ENCODE results near the gene FKBP11. TPM values are rescaled to one million over a fixed set of nuclear protein-coding genes. Genes with fewer than 3 reads are reported as not detected.

Gene FKBP11
- total and polyA plus RNA-seq, 8 donors: 7.6 to 63.6 (median 30.6) TPM

DNA sequence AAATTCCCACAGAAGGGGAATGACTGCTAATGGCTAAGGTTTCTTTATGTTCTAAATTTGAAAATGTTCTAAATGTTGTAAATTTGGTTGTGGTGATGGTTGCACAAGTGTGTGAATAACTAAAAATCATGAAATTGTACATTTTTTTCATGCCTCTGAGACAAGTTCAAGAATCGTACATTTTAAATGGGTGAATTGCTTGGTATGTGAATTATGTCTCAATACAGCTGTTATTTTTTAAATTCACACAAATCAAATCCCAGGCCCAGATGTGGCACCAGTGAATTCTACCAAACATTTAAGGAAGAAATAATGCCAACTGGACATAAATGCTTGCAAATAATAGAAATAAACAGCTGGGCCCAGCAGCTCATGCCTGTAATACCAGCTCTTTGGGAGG, 31.0 kb downstream of the FKBP11 start:
- intact Hi-C loops (cut with DNase I; ENCODE audit: low total_unique reads): loop anchor here (5.0 kb wide), 1 partner anchor 37 kb away; no protein-coding TSS in a partner anchor
- 66 to 88% (median 82%) methylated on average over 1 of the region's 1 CpG for WGBS, 5 donors
- Histone ChIP-seq H3K36me3 (no peaks in the 10 kb centered on the region), H3K9me3 (no peaks in the 10 kb centered on the region), H3K4me3 (no peak overlapping the region), H3K4me1 (peaks cover 8 to 12% (median 11%) of the 10 kb centered on the region in 4 donors), H3K27me3 (peaks cover 0 to 32% (median 7%) of the 10 kb centered on the region in 3 donors), H3K27ac (no peak overlapping the region)
- DNase-seq: no peak
- no peak for TF ChIP-seq POLR2AphosphoS5 (IDR thresholded peaks at IDR 0.05)
- no peak for TF ChIP-seq POLR2A (IDR thresholded peaks at IDR 0.05)
- TF ChIP-seq, protein P1, sequence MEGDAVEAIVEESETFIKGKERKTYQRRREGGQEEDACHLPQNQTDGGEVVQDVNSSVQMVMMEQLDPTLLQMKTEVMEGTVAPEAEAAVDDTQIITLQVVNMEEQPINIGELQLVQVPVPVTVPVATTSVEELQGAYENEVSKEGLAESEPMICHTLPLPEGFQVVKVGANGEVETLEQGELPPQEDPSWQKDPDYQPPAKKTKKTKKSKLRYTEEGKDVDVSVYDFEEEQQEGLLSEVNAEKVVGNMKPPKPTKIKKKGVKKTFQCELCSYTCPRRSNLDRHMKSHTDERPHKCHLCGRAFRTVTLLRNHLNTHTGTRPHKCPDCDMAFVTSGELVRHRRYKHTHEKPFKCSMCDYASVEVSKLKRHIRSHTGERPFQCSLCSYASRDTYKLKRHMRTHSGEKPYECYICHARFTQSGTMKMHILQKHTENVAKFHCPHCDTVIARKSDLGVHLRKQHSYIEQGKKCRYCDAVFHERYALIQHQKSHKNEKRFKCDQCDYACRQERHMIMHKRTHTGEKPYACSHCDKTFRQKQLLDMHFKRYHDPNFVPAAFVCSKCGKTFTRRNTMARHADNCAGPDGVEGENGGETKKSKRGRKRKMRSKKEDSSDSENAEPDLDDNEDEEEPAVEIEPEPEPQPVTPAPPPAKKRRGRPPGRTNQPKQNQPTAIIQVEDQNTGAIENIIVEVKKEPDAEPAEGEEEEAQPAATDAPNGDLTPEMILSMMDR (IDR thresholded peaks at IDR 0.05): no peak
- no peak for TF ChIP-seq EP300 (IDR thresholded peaks at IDR 0.05)

DNA sequence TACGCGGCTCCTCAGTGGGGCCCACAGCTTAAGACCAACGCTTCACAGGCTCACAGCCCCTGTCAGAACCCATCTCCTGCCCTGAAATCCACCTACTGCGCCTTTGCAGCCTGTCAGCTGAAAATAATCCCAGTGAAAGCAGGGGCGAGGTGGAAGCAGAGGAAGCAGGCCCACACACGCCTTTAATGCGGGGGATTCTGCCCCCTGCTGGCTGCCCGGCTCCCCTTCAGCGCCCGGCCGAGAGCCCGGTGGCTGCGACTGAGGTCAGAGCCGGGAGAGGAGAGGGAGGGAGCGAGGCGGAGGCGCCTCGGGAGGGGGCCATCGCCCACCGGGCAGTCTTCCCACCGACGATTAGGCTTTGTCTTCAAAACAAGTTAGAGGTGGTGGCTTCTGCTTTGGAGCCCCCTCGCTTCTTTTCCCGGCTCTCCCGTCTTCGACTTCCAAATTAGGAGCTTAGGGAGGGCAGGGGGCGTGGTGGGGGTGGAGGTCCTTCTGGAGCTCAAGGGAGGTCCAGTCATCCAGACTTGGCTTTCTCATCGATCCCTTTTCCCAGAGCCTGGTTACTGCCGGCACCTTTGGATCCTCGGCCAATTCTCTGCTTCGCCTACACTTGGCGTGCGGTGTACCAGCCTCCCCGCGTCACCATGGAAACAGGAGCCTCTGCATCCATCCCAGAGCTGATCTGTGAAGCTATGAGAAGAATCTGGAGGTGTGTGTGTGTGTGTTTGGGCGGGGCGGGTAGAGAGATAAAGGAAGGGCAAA, 34.5 kb downstream of the FKBP11 start:
- 4 to 7% (median 5%) methylated on average over 37 of the region's 37 CpGs for WGBS, 5 donors
- TF ChIP-seq, protein P1 (IDR thresholded peaks at IDR 0.05): peak in 6 of 7 experiments; percentile 33 to 97 (median 90)
- TF ChIP-seq POLR2A (IDR thresholded peaks at IDR 0.05) (no peak), POLR2AphosphoS5 (IDR thresholded peaks at IDR 0.05) (peak in 1 of 3 donors; percentile 66)
- H3K4me3 ChIP-seq: peak overlapping the region; percentile 23 to 31 (median 30)
- H3K27ac ChIP-seq: peak overlapping the region in 1 of 5 donors; percentile 15
- H3K36me3 ChIP-seq: no peaks in the 10 kb centered on the region
- peak; percentile 89 to 94 for DNase-seq
- peaks cover 0 to 27% (median 7%) of the 10 kb centered on the region in 3 donors for H3K27me3 ChIP-seq
- peaks cover 8 to 18% (median 11%) of the 10 kb centered on the region in 4 donors for H3K4me1 ChIP-seq
- intact Hi-C loops (cut with DNase I; ENCODE audit: low total_unique reads): loop anchor here (5.0 kb wide), 1 partner anchor 34 kb away; no protein-coding TSS in a partner anchor
- H3K9me3 ChIP-seq: no peaks in the 10 kb centered on the region

DNA sequence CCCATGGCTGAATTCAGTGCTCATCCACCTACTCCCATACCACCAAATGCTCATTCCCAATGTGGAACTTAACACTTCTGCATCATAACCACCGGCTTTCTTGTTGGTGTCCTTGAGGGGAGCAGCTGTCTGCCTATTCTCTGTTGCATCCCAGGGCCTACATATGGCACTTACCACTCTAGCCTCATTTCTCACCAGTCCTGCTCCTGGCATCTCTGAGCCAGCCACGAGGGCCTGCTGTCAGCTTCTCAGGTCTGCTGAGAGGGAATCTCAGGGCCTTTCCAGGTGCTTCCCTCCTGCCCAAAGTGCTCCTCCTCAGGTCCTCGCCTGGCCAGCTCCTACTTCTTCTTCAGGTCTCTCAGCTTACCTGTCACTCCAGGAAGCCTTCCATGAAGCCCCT, 35.6 kb downstream of the FKBP11 start:
- TF ChIP-seq POLR2AphosphoS5 (IDR thresholded peaks at IDR 0.05): no peak
- no peak for TF ChIP-seq POLR2A (IDR thresholded peaks at IDR 0.05)
- TF ChIP-seq EP300 (IDR thresholded peaks at IDR 0.05): no peak
- TF ChIP-seq, protein P1 (IDR thresholded peaks at IDR 0.05): no peak
- Histone ChIP-seq H3K4me1 (peaks cover 8 to 19% (median 11%) of the 10 kb centered on the region in 4 donors), H3K27ac (no peak overlapping the region), H3K4me3 (no peak overlapping the region), H3K9me3 (no peaks in the 10 kb centered on the region), H3K36me3 (no peaks in the 10 kb centered on the region), H3K27me3 (peaks cover 0 to 27% (median 7%) of the 10 kb centered on the region in 3 donors)
- no peak for DNase-seq
- intact Hi-C loops (cut with DNase I; ENCODE audit: low total_unique reads): loop anchor here (5.0 kb wide), 1 partner anchor 32 kb away; no protein-coding TSS in a partner anchor
- 74 to 92% (median 81%) methylated on average over 3 of the region's 3 CpGs for WGBS, 5 donors

DNA sequence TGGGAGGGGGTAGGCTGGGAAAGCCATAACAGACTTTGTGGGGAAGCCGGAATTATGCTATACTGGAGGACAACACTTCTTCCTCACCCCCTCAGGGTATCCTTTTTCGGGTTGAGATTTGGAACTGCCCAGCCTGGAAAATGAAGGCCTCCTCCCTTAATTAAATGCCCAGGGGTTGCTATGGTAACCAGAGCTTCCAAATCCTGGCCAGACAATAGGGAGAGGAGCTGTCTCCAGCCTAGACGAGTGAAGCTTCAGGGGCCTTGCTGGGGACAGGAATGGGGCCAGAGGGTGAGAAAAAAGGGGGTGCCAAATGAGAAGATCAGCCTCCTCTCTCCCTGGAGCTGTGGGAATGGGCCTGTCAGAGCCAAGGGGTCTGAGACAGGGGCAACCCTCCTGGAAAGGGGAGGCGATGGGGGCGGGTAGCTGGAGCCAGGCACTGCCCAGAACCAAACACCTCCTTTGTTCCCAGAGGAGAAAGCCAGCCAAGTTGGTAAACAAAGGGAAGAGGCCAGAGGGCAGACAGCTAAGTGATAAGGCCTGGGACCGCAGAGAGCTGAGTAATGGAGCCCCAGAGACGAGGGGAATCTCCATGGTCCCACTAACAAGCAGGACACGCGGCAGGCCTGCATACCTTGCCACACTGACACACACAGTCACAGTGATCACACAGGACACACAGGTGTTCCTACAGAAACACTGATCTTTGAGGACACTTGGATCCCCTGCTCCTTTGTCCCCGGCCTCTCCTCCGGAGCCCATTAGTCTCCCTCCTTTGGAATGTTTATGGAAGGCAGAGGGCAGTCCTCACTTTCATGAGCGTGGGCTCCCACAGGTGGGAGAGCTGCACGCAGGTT, 41.8 kb downstream of the FKBP11 start:
- WGBS, 5 donors: 27 to 54% (median 39%) methylated on average over 13 of the region's 13 CpGs
- Histone ChIP-seq H3K27ac (peak overlapping the region; percentile 78 to 94 (median 81)), H3K4me1 (peaks cover 14 to 33% (median 24%) of the 10 kb centered on the region in 4 donors), H3K36me3 (no peaks in the 10 kb centered on the region), H3K4me3 (no peak overlapping the region), H3K9me3 (no peaks in the 10 kb centered on the region), H3K27me3 (peaks cover 0 to 28% (median 0%) of the 10 kb centered on the region in 3 donors)
- intact Hi-C loops (cut with DNase I; ENCODE audit: low total_unique reads): no loop called here
- DNase-seq: peak; percentile 83 to 86
- TF ChIP-seq EP300 (IDR thresholded peaks at IDR 0.05) (no peak), POLR2AphosphoS5 (IDR thresholded peaks at IDR 0.05) (peak in 2 of 3 donors; percentile 44 to 69)
